Tibial artery (tissue), 4 donors: ENCODE measurements around the gene NDOR1.
A peak's percentile ranks its signal among the peaks of the same experiment; 100 is the strongest.

Source experiments
- DNase-seq, 2 donors: peaks; one replicate each; pipeline ENCODE4 v3.0.0-alpha.2; 2019
- H3K27ac ChIP-seq, 2 donors: fragments of 200-600 bp; sonication (generic) in 1 of 2; 1 replicate in 1 of 2; 2 replicates in 1 of 2; pipeline ENCODE4 v1.5.1; 2018 to 2019; ENCODE audit warnings: mild to moderate bottlenecking in 1 of 2
- H3K27me3 ChIP-seq, 2 donors: fragments of 200-600 bp; sonication (generic) in 1 of 2; one replicate each; pipeline versions ENCODE4 v1.5.1 to v1.6.0; 2016 to 2019
- H3K36me3 ChIP-seq, 3 donors: fragments of 200-600 bp; sonication (generic) in 2 of 3; one replicate each; pipeline ENCODE4 v1.5.1; 2016 to 2019; ENCODE audit warnings: mild to moderate bottlenecking in 2 of 3
- H3K4me1 ChIP-seq, 4 donors: fragments of 200-600 bp; sonication (generic) in 2 of 4; 1 replicate in 3 of 4; 2 replicates in 1 of 4; pipeline ENCODE4 v1.5.1; 2016 to 2019
- H3K4me3 ChIP-seq, 2 donors: fragments of 200-600 bp; sonication (generic) in 1 of 2; 1 replicate in 1 of 2; 2 replicates in 1 of 2; pipeline ENCODE4 v1.5.1; 2018 to 2019; ENCODE audit warnings: mild to moderate bottlenecking in 2 of 2
- H3K9me3 ChIP-seq, 3 donors: fragments of 200-600 bp; sonication (generic) in 1 of 3; one replicate each; pipeline ENCODE4 v1.5.1; 2016 to 2019
- CTCF ChIP-seq, 2 experiments: fragments of 200-600 bp in 1 of 2; fragments of 450-650 bp in 1 of 2; IDR thresholded peaks; one replicate each; pipeline ENCODE4 v1.5.1; 2017 to 2019; ENCODE audit warnings: antibody characterized with exemption in 2 of 2, mild to moderate bottlenecking in 1 of 2, moderate library complexity in 1 of 2
- intact Hi-C: fragments of 100-400 bp; cut with DNase I; formaldehyde crosslinking; loops from one replicate; pipeline ENCODE4 v1.15.0; 2023; ENCODE audit warnings: low total_unique reads

Gene NDOR1

GRCh38 chr9:137187386-137187785 lies 18.1 kb upstream of the NDOR1 start:
- intact Hi-C loops, result loop anchor here (5.0 kb wide), 1 partner anchor 35 kb away; the partner anchor contains the start of gene RNF208
- Histone ChIP-seq H3K4me1 (peaks cover 16 to 51% (median 40%) of the 10 kb centered on the region in 4 donors), H3K4me3 (peak overlapping the region; percentile 86 to 91), H3K9me3 (no peaks in the 10 kb centered on the region), H3K27ac (no peak overlapping the region), H3K27me3 (no peaks in the 10 kb centered on the region), H3K36me3 (peaks cover 42 to 72% (median 62%) of the 10 kb centered on the region in 3 donors)
- no peak for TF ChIP-seq CTCF (IDR thresholded peaks at IDR 0.05)
- no peak for DNase-seq

DNA sequence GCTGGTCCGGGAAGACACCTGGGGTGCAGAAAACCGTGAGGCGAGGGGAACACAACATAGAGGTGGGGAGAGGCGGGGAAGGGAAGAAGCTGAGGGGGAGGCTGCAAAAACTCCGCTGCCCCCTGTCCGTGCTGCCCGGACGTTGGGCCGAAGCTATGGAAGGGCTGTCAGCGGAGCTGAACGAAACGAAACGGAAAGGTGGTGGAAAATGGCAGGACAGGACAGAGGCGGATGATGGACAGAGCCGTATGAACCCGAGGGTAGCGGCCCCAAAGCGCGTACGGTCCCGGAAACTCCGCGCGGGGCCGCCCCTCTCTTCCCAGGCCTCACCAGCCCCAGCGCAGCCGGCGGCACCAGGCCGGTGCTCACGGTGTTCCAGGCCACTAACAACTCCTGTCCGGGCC lies 17.4 kb upstream of the NDOR1 start:
- Histone ChIP-seq H3K9me3 (no peaks in the 10 kb centered on the region), H3K27me3 (no peaks in the 10 kb centered on the region), H3K36me3 (peaks cover 35 to 67% (median 55%) of the 10 kb centered on the region in 3 donors), H3K4me3 (peak overlapping the region; percentile 86 to 91), H3K4me1 (peaks cover 16 to 51% (median 40%) of the 10 kb centered on the region in 4 donors), H3K27ac (peak overlapping the region; percentile 84 to 90)
- intact Hi-C loops, result loop anchor here (5.0 kb wide), 1 partner anchor 34 kb away; the partner anchor contains the start of gene RNF208
- no peak for TF ChIP-seq CTCF (IDR thresholded peaks at IDR 0.05)
- DNase-seq, result no peak

GRCh38 chr9:137188490-137189296 lies 16.8 kb upstream of the NDOR1 start, which contains the start of the genes ANAPC2 and SSNA1:
Gene ANAPC2, minus strand, starts transcription at chr9:137188560. Its CDS starts 28 bp downstream, at chr9:137188532.
Gene SSNA1, plus strand, starts transcription at chr9:137188676. Its CDS starts 51 bp downstream, at chr9:137188727.
- peak; percentile 88 to 94 for DNase-seq
- no peaks in the 10 kb centered on the region for H3K27me3 ChIP-seq
- peak within 1 kb of the TSS; percentile 86 to 91 for H3K4me3 ChIP-seq
- intact Hi-C loops, result loop anchor here (5.0 kb wide), 1 partner anchor 34 kb away; the partner anchor contains the start of gene RNF208
- H3K36me3 ChIP-seq, result peaks cover 29 to 61% (median 49%) of the 10 kb centered on the region in 3 donors
- peak within 1 kb of the TSS; percentile 84 to 90 for H3K27ac ChIP-seq
- H3K4me1 ChIP-seq, result peaks cover 16 to 52% (median 40%) of the 10 kb centered on the region in 4 donors
- peak; percentile 13 to 16 for TF ChIP-seq CTCF (IDR thresholded peaks at IDR 0.05)
- no peaks in the 10 kb centered on the region for H3K9me3 ChIP-seq

- Histone ChIP-seq H3K27me3 (no peaks in the 10 kb centered on the region), H3K27ac (peak overlapping the region; percentile 84 to 90), H3K4me1 (peaks cover 16 to 61% (median 40%) of the 10 kb centered on the region in 4 donors), H3K4me3 (peak overlapping the region; percentile 86 to 91), H3K9me3 (no peaks in the 10 kb centered on the region), H3K36me3 (peaks cover 20 to 52% (median 40%) of the 10 kb centered on the region in 3 donors)
- TF ChIP-seq CTCF (IDR thresholded peaks at IDR 0.05), result no peak
- intact Hi-C loops, result loop anchor here (5.0 kb wide), 1 partner anchor 33 kb away; the partner anchor contains the start of gene RNF208
- DNase-seq, result no peak
Measured at GRCh38 chr9:137189297-137190295, 15.9 kb upstream of the NDOR1 start.

DNA sequence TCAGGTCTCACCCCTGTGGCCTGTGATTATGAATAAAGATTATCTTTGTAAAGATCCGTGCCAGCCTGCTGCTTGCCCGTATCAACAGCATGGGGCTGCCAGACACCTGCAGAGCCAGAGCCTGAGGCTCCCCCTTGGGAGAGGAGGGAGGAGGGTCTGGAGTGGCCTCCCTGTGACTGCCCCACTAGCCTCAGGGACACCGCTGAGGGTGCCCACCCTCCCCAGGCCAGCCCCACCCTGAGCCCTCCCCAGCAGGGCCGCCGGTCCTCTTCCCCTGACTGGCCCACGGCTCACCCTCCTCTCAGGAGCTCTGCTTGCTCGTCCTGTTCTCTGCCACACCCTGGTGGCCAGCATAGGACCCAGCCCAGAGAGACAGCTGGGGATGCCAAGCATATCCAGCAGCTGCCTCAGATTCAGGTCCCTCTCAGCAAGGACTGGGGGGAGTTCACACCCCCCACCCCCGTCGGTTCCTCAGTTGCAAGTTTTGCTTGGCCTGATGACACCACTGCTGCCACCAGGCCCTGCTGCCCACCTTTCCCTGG lies 15.1 kb upstream of the NDOR1 start:
- TF ChIP-seq CTCF (IDR thresholded peaks at IDR 0.05), result no peak
- H3K4me1 ChIP-seq, result peaks cover 16 to 63% (median 39%) of the 10 kb centered on the region in 4 donors

More for the DNA sequence above, 15.1 kb upstream of the NDOR1 start:
- H3K27me3 ChIP-seq, result no peaks in the 10 kb centered on the region
- H3K36me3 ChIP-seq, result peaks cover 12 to 44% (median 32%) of the 10 kb centered on the region in 3 donors
- intact Hi-C loops, result no loop called here
- no peak for DNase-seq
- H3K4me3 ChIP-seq, result no peak overlapping the region
- H3K9me3 ChIP-seq, result no peaks in the 10 kb centered on the region
- peak overlapping the region in 1 of 2 donors; percentile 84 for H3K27ac ChIP-seq
